Measurements from ENCODE around the gene CASR.

The CASR gene

GRCh38 chr3:122307976-122308375 lies 124.5 kb downstream of the CASR start:
- no peak for DNase-seq

- no peak for DNase-seq
These were observed 126.9 kb downstream of the CASR start for GRCh38 chr3:122310361-122310760.

DNA sequence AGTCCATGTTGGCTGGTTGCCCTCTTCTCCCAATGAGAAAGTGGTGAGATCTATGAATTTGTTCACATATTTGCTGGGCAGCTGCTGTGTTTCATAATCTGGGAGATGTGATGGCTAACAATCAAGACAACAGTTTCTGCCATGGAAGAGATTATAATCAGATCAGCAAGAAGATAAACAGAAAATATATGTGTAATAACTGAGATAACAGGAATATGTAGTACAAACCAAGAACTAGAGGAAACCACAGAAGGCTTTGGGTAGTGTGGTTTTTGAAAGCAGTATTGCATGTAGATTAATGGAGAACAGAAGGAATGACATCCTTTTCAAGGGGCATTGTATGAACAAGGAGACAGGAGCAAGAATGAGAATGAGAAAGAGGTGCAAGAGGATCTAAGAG lies 129.4 kb downstream of the CASR start:
- DNase-seq, result no peak

GRCh38 chr3:122313281-122313680 lies 129.8 kb downstream of the CASR start:
- DNase-seq, result peak; percentile 49

DNA sequence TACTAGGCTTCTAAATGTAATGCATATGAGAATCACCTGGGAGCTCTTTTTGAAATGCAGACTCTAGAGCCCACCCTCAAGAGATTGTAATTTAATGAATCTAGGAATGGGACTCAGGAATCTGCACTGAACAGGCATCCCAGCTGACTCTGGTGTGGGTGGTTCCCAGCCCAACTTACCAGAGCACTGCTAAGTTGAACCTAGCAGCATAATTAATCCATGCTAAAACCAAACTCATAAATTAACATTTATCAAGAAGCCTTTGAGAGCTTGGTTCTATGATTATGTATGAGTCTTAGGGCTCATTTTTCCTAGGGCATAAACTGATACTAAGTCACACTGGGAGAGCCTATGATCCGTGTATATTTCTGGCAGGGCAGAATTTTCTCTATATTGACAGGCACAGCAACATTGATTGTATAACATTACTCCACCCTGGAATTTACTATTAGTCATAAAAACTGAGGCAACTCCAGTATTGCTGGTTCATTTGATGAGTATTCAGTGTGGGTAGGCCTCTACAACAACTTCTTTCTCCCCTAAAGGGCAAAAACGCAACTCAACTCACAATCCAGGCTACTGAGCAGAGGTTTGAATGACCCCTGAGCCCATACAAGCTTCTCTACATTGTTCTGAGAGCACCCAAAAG lies 130.9 kb downstream of the CASR start:
- DNase-seq, result peak; percentile 81

DNA sequence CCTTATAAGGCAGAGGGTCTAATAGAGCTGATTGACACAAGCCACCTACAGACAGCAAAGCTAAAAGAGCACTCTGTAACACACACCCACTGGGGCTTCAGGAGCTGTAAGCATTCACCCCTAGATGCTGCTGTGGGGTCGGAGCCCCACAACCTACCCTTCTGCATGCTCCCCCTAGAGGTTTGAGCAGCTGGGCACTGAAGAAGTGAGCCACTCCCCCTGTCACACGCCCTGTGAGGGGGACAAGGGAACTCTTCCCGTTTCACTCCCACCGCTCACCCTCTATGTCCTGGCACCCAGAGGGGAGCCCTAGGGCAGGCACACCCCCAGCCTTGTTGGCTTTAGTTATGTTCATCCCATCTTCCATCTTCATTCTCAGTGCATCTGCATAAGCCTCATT lies 132.2 kb downstream of the CASR start:
- DNase-seq, result no peak

- DNase-seq, result no peak
These were observed 132.9 kb downstream of the CASR start for GRCh38 chr3:122316368-122316767.

DNA sequence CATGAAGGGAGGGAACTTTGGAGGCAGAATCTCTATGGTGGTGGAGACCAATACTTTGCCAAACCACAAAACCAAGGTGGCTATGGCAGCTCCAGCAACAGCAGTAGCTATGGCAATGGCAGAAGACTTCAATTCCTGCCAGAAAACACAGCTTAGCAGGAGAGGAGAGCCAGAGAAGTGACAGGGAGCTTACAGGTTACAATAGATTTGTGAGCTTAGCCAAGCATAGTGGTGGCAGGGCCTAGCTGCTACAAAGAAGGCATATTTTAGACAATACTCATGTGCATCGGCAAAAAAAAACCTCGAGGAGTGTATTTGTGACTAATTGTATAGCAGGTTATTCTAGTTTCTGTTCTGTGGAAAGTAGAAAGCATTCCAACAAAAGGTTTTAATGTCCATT lies 135.2 kb downstream of the CASR start:
- DNase-seq, result no peak

- peak; percentile 57 for DNase-seq
These were observed 138.9 kb downstream of the CASR start for GRCh38 chr3:122322095-122323075.

DNA sequence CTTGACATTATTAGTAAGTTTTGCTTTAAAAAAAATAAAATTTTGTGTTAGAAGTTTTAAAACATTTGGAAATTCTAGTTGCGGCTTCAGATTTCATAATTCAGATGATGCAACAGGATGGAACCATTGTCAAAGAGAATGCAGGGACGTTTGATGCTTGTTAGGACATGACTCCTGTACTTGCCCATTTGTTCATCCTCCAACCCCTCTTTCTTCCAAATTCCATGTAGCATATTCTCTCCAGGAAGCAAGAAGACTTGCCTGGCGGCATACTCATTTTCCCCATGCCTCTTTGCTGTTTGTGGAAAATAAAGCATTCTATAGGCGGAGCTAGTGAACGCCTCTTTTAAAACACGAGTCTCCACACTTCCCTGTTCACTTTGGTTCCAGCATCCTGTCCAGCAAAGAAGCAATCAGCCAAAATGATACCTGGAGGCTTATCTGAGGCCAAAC lies 141.4 kb downstream of the CASR start, which contains the start of gene CSTA:
Gene CSTA, plus strand, starts transcription at position 378 of the 453 bp plus-strand sequence. Its CDS starts 45 bp downstream, at position 423.
- DNase-seq, result peak; percentile 84

- peak; percentile 20 for DNase-seq
These were observed 142.3 kb downstream of the CASR start for GRCh38 chr3:122325769-122326168.

GRCh38 chr3:122331886-122332285 lies 148.4 kb downstream of the CASR start:
- DNase-seq, result no peak

DNA sequence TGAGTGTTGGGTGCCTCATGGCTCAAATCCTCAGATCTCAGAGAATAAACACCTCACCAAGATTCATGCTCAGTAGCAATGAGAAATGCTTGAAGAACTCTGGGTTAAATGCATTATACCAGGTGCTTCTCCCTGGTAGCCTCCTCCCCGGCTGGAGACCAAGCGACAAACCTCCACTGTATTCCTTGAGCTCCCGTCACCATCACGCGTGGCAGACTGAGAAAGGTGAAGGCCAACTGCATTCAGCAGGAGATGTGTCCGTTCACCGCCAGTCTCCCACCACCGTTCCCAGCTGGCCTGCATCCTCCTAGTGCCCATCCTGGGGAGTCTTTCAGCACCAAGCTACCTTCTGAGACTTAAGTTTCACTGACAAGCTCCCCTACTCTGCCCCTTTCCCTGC lies 149.1 kb downstream of the CASR start:
- DNase-seq, result no peak
